IPS-15b (cell line): ENCODE measurements around the gene TPPP.

Experiments used
- H3K27me3 ChIP-seq: one replicate; pipeline ENCODE4 v1.6.1; 2013; ENCODE audit warnings: low read length; ENCODE audit not compliant: control insufficient read depth, insufficient read depth
- H3K36me3 ChIP-seq: one replicate; pipeline ENCODE4 v1.6.1; 2013; ENCODE audit warnings: low read length; ENCODE audit not compliant: control insufficient read depth, insufficient read depth
- H3K4me1 ChIP-seq: one replicate; pipeline ENCODE4 v1.6.1; 2013; ENCODE audit warnings: mild to moderate bottlenecking, low read length; ENCODE audit not compliant: control insufficient read depth, insufficient read depth
- H3K4me3 ChIP-seq: one replicate; pipeline ENCODE4 v1.5.1; 2013; ENCODE audit warnings: low read depth, low read length
- H3K9ac ChIP-seq: one replicate; pipeline ENCODE4 v1.6.1; 2013; ENCODE audit warnings: low read depth, mild to moderate bottlenecking, low read length
- H3K9me3 ChIP-seq: one replicate; pipeline ENCODE4 v1.6.1; 2013; ENCODE audit warnings: mild to moderate bottlenecking, low read length; ENCODE audit not compliant: control insufficient read depth, insufficient read depth

The TPPP gene

GRCh38 chr5:622359-622758 lies 70.8 kb downstream of the TPPP start:
- H3K4me1 ChIP-seq, result no peaks in the 10 kb centered on the region
- H3K36me3 ChIP-seq, result peaks cover 48% of the 10 kb centered on the region
- no peaks in the 10 kb centered on the region for H3K27me3 ChIP-seq
- no peaks in the 10 kb centered on the region for H3K9me3 ChIP-seq
- H3K4me3 ChIP-seq, result no peak overlapping the region
- H3K9ac ChIP-seq, result no peak overlapping the region

DNA sequence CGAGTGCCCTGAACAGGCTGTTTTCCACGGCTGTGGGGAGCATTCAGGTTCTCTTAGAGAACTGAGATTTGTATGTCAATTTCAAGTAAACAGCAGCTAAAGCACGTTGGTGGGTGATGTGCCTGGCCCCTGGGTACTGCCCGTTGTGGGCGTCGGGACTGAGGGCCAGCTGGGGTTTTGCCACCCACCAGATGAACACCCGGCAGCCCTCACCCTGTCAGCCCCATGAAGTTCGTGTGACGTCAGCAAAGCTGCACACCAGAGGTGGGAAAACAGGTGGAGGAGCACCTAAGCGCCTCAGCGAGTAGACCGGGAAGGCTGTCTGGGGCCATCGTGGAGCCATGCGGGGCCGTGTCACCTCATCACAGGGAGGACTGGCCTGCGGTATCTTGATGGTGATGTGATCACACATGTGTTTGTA lies 71.8 kb downstream of the TPPP start:
- Histone ChIP-seq H3K9ac (no peak overlapping the region), H3K36me3 (peaks cover 48% of the 10 kb centered on the region)

DNA sequence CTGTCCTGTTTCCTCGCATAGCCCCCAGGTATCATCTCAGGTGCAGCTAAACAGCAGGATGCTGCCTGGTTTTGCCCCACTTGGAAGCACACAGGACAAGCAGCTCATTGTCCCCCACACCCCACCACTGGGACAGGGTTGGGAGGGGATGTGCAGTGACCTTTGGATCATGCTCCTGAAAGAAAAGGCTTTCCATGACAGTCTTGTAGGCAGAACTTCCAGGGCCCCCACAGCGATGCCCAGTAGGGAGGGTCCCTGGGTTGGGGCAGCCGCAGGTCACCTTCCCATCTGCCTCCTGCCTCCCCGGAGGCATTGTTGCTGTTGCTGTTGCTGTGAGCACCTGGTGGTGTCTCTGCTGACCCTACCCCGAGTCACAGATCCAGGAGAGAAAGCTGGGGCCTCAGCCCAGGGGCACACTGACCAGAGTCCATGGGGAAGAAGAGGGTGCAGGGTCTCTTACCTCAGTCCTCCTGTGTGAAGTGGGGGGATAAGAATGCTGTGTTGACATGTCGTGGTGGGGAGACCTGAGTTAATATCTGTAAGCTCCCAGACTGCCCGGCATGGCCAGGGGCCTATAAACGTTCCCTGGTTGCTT lies 72.5 kb downstream of the TPPP start:
- Histone ChIP-seq H3K36me3 (peaks cover 48% of the 10 kb centered on the region), H3K4me3 (no peak overlapping the region), H3K9ac (no peak overlapping the region)

More for the DNA sequence above, 71.8 kb downstream of the TPPP start:
- H3K4me3 ChIP-seq, result no peak overlapping the region
- H3K4me1 ChIP-seq, result no peaks in the 10 kb centered on the region
- H3K9me3 ChIP-seq, result no peaks in the 10 kb centered on the region
- H3K27me3 ChIP-seq, result no peaks in the 10 kb centered on the region

GRCh38 chr5:620152-620551 lies 73.0 kb downstream of the TPPP start:
- Histone ChIP-seq H3K27me3 (no peaks in the 10 kb centered on the region), H3K9me3 (no peaks in the 10 kb centered on the region), H3K4me3 (no peak overlapping the region), H3K36me3 (peaks cover 44% of the 10 kb centered on the region), H3K9ac (no peak overlapping the region), H3K4me1 (no peaks in the 10 kb centered on the region)

More for the DNA sequence above, 72.5 kb downstream of the TPPP start:
- no peaks in the 10 kb centered on the region for H3K27me3 ChIP-seq
- no peaks in the 10 kb centered on the region for H3K9me3 ChIP-seq
- no peaks in the 10 kb centered on the region for H3K4me1 ChIP-seq

DNA sequence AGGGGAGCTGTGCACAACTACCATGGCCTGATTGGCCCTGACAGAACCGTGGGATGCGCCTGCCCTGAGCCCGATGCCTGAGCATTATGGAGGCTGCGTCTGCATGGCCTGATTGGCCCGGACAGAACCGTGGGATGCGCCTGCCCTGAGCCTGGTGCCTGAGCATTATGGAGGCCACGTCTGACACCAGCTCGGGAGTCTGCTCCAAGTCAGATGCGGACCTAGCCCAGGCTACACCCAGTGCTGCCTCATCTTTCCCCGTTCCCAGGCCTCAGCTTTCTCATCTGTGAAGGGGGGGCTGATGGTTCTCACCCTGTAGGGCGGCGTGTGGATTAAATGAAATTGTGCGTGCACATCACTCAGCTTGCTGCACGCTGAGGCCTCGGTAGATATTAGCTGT lies 73.7 kb downstream of the TPPP start:
- peaks cover 38% of the 10 kb centered on the region for H3K36me3 ChIP-seq
- no peaks in the 10 kb centered on the region for H3K4me1 ChIP-seq
- H3K9ac ChIP-seq, result no peak overlapping the region
- H3K27me3 ChIP-seq, result no peaks in the 10 kb centered on the region
- H3K4me3 ChIP-seq, result no peak overlapping the region
- H3K9me3 ChIP-seq, result no peaks in the 10 kb centered on the region

DNA sequence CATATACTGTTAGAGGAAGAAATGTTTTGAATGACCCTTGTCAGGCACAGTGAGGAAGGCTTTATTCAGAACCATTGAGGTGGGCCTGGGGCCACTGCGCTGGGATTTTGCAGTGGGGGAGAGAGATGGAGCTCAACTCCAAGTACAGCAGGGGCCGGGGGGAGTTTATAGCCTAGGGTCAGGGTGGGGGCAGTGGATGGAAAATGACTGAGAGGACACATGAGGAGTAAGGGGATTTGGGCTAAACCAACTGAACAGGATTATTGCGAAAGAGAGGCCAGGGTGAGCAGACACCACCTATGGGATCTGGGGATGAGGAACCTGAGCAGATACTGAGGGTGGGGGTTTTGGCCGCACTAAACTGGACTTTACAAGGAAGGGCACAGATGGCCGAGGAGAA lies 74.7 kb downstream of the TPPP start:
- Histone ChIP-seq H3K9ac (no peak overlapping the region), H3K9me3 (no peaks in the 10 kb centered on the region), H3K27me3 (no peaks in the 10 kb centered on the region), H3K4me1 (no peaks in the 10 kb centered on the region), H3K4me3 (no peak overlapping the region), H3K36me3 (peaks cover 35% of the 10 kb centered on the region)

GRCh38 chr5:617896-618295 lies 75.3 kb downstream of the TPPP start:
- no peaks in the 10 kb centered on the region for H3K9me3 ChIP-seq
- H3K27me3 ChIP-seq, result no peaks in the 10 kb centered on the region
- H3K4me3 ChIP-seq, result no peak overlapping the region
- no peak overlapping the region for H3K9ac ChIP-seq
- H3K36me3 ChIP-seq, result peaks cover 31% of the 10 kb centered on the region
- no peaks in the 10 kb centered on the region for H3K4me1 ChIP-seq

DNA sequence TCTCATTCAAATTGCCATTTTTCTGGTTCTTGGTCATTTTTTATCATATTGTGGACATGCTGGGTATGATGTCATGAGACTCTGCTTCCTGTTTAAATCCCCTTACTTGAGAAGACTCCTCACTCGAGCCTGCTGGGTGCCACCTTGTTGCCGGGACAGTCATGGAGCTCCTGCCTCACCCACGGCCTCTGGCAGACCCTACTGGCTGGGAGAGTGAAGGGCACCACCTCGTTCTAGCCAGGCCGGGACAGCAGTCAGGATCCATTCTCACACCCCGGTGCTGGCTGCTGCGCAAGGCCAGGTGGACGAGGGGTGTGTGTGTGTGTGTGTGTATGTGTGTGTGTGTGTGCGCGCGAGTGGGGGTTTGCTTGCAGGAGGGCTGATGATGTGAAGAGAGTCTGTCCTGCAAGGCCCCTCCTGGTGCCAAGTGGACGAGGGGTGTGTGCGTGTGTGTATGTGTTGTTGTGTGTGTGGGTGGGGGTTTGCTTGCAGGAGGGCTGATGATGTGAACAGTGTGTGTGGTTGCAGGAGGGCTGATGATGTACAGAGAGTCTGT lies 76.6 kb downstream of the TPPP start:
- no peak overlapping the region for H3K9ac ChIP-seq
- H3K27me3 ChIP-seq, result no peaks in the 10 kb centered on the region
- H3K9me3 ChIP-seq, result no peaks in the 10 kb centered on the region
- H3K4me3 ChIP-seq, result no peak overlapping the region
- peaks cover 23% of the 10 kb centered on the region for H3K36me3 ChIP-seq
- H3K4me1 ChIP-seq, result no peaks in the 10 kb centered on the region

DNA sequence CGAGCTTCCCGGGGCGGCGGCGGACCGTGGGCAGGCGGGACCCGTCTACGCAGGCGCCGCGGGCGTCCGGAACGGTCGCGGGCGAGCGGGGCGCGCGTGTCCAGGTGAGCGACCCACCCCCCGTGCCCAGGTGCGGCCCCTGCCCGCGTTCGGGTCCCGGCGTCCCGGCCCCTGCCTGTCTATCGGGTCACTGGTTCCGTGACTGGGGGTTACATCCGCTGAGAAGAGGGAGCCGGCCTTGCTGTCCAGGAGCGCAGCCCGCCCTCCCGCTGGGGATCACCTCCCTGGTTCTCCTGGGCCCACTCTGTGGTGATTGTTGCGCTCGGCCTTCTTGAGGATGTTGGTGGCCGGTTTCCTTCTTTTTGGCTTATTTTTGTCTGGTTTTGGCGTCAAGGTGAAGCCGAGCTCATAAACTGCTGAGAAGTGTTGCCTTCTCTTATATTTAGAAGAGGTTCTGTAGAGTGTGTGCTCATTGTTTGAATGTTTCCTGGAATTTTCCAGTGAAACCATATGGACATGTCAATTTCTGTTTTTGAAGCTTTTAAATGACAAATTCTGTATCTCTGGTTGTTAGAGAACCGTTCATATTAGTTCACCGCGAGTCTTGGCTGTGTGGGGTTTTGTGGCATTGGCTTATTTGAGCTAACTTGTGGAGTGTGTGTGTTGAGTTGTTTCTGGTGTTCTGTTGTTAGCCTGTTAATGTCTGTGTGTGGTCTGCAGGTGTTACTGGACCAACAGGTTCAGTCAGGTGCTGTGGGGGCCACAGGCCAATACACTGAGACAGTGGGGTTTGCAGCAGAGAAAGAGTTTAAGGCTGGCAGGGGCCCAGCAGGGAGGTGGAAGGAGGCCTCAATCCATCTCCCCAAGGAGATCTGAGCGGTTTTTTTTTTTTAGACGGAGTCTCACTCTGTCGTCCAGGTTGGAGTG lies 80.4 kb downstream of the TPPP start:
- Histone ChIP-seq H3K36me3 (no peaks in the 10 kb centered on the region), H3K4me1 (no peaks in the 10 kb centered on the region), H3K9ac (no peak overlapping the region), H3K4me3 (peak overlapping the region; percentile 88), H3K27me3 (peaks cover 3% of the 10 kb centered on the region), H3K9me3 (no peaks in the 10 kb centered on the region)

DNA sequence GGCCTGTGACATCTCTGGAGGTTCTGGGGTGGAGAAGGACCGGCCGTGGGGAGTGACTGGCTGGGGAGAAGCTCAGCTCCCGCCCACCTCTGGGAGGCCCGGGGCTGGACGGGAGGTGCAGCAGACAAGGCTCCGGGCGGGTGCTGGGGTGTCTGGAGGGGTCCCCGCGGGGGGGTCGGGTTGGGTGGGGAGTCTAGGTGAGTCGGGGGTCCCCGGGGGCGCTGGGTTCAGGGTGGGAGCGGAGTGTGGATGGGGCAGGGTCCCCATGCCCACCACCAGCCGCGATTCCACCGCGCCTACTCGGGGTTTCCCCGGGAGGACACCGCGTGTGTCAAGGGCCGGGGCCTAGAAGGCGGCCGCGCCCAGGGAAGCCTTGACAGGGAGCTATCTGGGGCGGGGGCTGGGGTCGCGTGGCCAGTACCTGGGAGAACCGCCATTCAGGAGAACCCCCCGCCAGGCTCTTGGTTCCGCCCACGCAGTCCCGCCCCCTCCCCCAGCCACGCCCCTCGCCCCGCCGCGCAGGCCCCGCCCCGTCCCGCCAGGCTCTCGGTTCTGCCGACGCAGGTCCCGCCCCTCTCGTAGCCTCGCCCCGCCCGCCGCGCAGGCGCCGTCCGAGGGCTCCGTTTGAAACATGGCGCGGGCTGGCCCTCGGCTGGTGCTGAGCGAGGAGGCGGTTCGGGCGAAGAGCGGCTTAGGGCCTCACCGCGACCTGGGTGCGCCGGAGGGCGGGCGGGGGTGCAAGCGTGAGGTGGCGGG lies 81.2 kb downstream of the TPPP start, which contains the start of gene CEP72:
Gene CEP72, plus strand, starts transcription at position 610 of the 756 bp plus-strand sequence. Its CDS starts 22 bp downstream, at position 632.
- no peak within 1 kb of the TSS for H3K9ac ChIP-seq
- H3K9me3 ChIP-seq, result no peaks in the 10 kb centered on the region
- no peaks in the 10 kb centered on the region for H3K4me1 ChIP-seq

More for the DNA sequence above, 81.2 kb downstream of the TPPP start, which contains the start of gene CEP72:
- Histone ChIP-seq H3K4me3 (peak within 1 kb of the TSS; percentile 88), H3K36me3 (no peaks in the 10 kb centered on the region), H3K27me3 (peaks cover 3% of the 10 kb centered on the region)
